Parathyroid adenoma (tissue), 2 donors: ENCODE data around the gene MYBPC2.
"Not testable (repeated sequence)": the region's sequence is repeated elsewhere in the genome, so short reads cannot be mapped to it uniquely, and the experiment has no call there.

Experiments
- H2AFZ ChIP-seq: fragments of 300-600 bp; sonication (generic); one replicate; pipeline ENCODE4 v1.7.0; 2017; ENCODE audit warnings: antibody characterized with exemption, mild to moderate bottlenecking
- H3K27ac ChIP-seq: fragments of 300-600 bp; sonication (generic); one replicate; pipeline ENCODE4 v1.7.0; 2017
- H3K27me3 ChIP-seq: fragments of 300-600 bp; sonication (generic); one replicate; pipeline ENCODE4 v1.7.0; 2017; ENCODE audit warnings: low read length; ENCODE audit not compliant: control insufficient read depth, insufficient read depth
- H3K36me3 ChIP-seq: fragments of 300-600 bp; sonication (generic); one replicate; pipeline ENCODE4 v1.7.0; 2017; ENCODE audit warnings: low read length; ENCODE audit not compliant: control insufficient read depth, insufficient read depth
- H3K4me1 ChIP-seq: fragments of 300-600 bp; sonication (generic); one replicate; pipeline ENCODE4 v1.7.0; 2017; ENCODE audit warnings: control low read depth
- H3K4me2 ChIP-seq: fragments of 300-600 bp; sonication (generic); one replicate; pipeline ENCODE4 v1.7.0; 2017; ENCODE audit warnings: low read length
- H3K4me3 ChIP-seq: fragments of 300-600 bp; sonication (generic); one replicate; pipeline ENCODE4 v1.7.0; 2017; ENCODE audit warnings: low read depth, low read length
- H3K79me2 ChIP-seq: fragments of 300-600 bp; sonication (generic); one replicate; pipeline ENCODE4 v1.7.0; 2017; ENCODE audit warnings: control low read depth
- H3K9ac ChIP-seq: fragments of 300-600 bp; sonication (generic); one replicate; pipeline ENCODE4 v1.7.0; 2017; ENCODE audit warnings: mild to moderate bottlenecking
- H3K9me3 ChIP-seq: fragments of 300-600 bp; sonication (generic); one replicate; pipeline ENCODE4 v1.7.0; 2017; ENCODE audit warnings: low read length; ENCODE audit not compliant: control insufficient read depth
- CTCF ChIP-seq: fragments of 300-600 bp; sonication (generic); IDR thresholded peaks from one replicate; pipeline ENCODE4 v1.7.0; 2017; ENCODE audit warnings: antibody characterized with exemption, mild to moderate bottlenecking
- donor health status: primary hyperparathyroidism.

MYBPC2 gene

GRCh38 chr19:50387176-50387867, 45.4 kb upstream of the MYBPC2 start:
- H3K4me1 ChIP-seq, result peaks cover 6% of the 10 kb centered on the region
- TF ChIP-seq CTCF, result no peak
- H3K36me3 ChIP-seq, result no peaks in the 10 kb centered on the region
- no peak overlapping the region for H2AFZ ChIP-seq
- no peaks in the 10 kb centered on the region for H3K9me3 ChIP-seq
- no peak overlapping the region for H3K4me3 ChIP-seq
- no peak overlapping the region for H3K4me2 ChIP-seq
- no peak overlapping the region for H3K27ac ChIP-seq
- no peak overlapping the region for H3K9ac ChIP-seq
- peaks cover 6% of the 10 kb centered on the region for H3K79me2 ChIP-seq
- no peaks in the 10 kb centered on the region for H3K27me3 ChIP-seq

- H3K9ac ChIP-seq, result no peak overlapping the region
- no peak overlapping the region for H3K27ac ChIP-seq
Measured at GRCh38 chr19:50387868-50388245, 44.8 kb upstream of the MYBPC2 start.

GRCh38 chr19:50390295-50390694, 42.4 kb upstream of the MYBPC2 start:
- H3K4me2 ChIP-seq, H3K9ac ChIP-seq, H3K4me1 ChIP-seq, H3K4me3 ChIP-seq, H3K27ac ChIP-seq, H3K9me3 ChIP-seq, H2AFZ ChIP-seq, H3K36me3 ChIP-seq, H3K27me3 ChIP-seq: not testable (repeated sequence)
- H3K79me2 ChIP-seq, result peaks cover 12% of the 10 kb centered on the region

More at GRCh38 chr19:50387868-50388245, 44.8 kb upstream of the MYBPC2 start:
- TF ChIP-seq CTCF, result no peak
- Histone ChIP-seq H3K9me3 (no peaks in the 10 kb centered on the region), H3K27me3 (no peaks in the 10 kb centered on the region), H3K36me3 (no peaks in the 10 kb centered on the region), H3K79me2 (peaks cover 10% of the 10 kb centered on the region), H2AFZ (no peak overlapping the region), H3K4me1 (peaks cover 6% of the 10 kb centered on the region), H3K4me2 (no peak overlapping the region), H3K4me3 (no peak overlapping the region)

GRCh38 chr19:50390952-50391351, 41.7 kb upstream of the MYBPC2 start:
- H3K79me2 ChIP-seq, result peaks cover 12% of the 10 kb centered on the region
- H3K27ac ChIP-seq, H2AFZ ChIP-seq, H3K9me3 ChIP-seq, H3K4me2 ChIP-seq, H3K36me3 ChIP-seq, H3K27me3 ChIP-seq, H3K9ac ChIP-seq, H3K4me1 ChIP-seq, H3K4me3 ChIP-seq: not testable (repeated sequence)

GRCh38 chr19:50392759-50393158, 39.9 kb upstream of the MYBPC2 start:
- no peak overlapping the region for H3K4me2 ChIP-seq
- H3K4me1 ChIP-seq, result no peaks in the 10 kb centered on the region
- H3K27me3 ChIP-seq, result no peaks in the 10 kb centered on the region
- H3K27ac ChIP-seq, result no peak overlapping the region
- H3K79me2 ChIP-seq, result peaks cover 12% of the 10 kb centered on the region
- H3K4me3 ChIP-seq, result no peak overlapping the region
- H3K9ac ChIP-seq, result no peak overlapping the region
- H3K36me3 ChIP-seq, result no peaks in the 10 kb centered on the region
- no peak overlapping the region for H2AFZ ChIP-seq
- no peak for TF ChIP-seq CTCF
- no peaks in the 10 kb centered on the region for H3K9me3 ChIP-seq

GRCh38 chr19:50393589-50393988, 39.1 kb upstream of the MYBPC2 start:
- H3K36me3 ChIP-seq, result no peaks in the 10 kb centered on the region

More at GRCh38 chr19:50393589-50393988, 39.1 kb upstream of the MYBPC2 start:
- no peaks in the 10 kb centered on the region for H3K4me1 ChIP-seq
- H3K79me2 ChIP-seq, result peaks cover 12% of the 10 kb centered on the region
- H3K9me3 ChIP-seq, result no peaks in the 10 kb centered on the region
- no peak overlapping the region for H3K4me3 ChIP-seq
- H3K27me3 ChIP-seq, result no peaks in the 10 kb centered on the region
- no peak overlapping the region for H3K4me2 ChIP-seq
- TF ChIP-seq CTCF, result no peak
- H2AFZ ChIP-seq, result no peak overlapping the region
- no peak overlapping the region for H3K27ac ChIP-seq
- H3K9ac ChIP-seq, result no peak overlapping the region
